Measurements from ENCODE around the gene SOCS7. TPM values are rescaled to one million over a fixed set of nuclear protein-coding genes. Genes with fewer than 3 reads are reported as not detected.

Gene SOCS7
- total and polyA plus RNA-seq, 2 of the 4 experiments (the other 2 are of a cell fraction), result 6.5 to 6.8 TPM

- peak overlapping the region; percentile 7; the same call in 1 of the 3 replicates for H2BK15ac ChIP-seq (ENCODE audit: low read depth, low read length)
- no peaks in the 10 kb centered on the region for H3K27me3 ChIP-seq (ENCODE audit: control insufficient read depth, insufficient read depth, low read length)
- H3K4me3 ChIP-seq (ENCODE audit: insufficient read depth, low read depth, low read length), result no peak overlapping the region
- peak overlapping the region; percentile 46 for H4K5ac ChIP-seq (ENCODE audit: low read depth, low read length)
- H2AK5ac ChIP-seq (ENCODE audit: low read depth, low read length), result peak overlapping the region; percentile 95
- peak overlapping the region; percentile 77 for H3K27ac ChIP-seq (ENCODE audit: insufficient read depth, low read length)
- peak overlapping the region; percentile 3; the same call in 1 of the 2 replicates for H3K9ac ChIP-seq (ENCODE audit: low read depth, low read length)
- peak; percentile 46 for DNase-seq
- peaks cover 36 to 86% of the 10 kb centered on the region in 2 experiments for H3K79me1 ChIP-seq (ENCODE audit: low read depth in 1 of 2, low read length in 2 of 2)
- 60% methylated on average over 2 of the region's 9 CpGs; no CpG with 5 or more reads in 1 of the 2 experiments for WGBS, 2 experiments (ENCODE audit: extremely low coverage in 2 of 2, insufficient read length in 1 of 2)
- H4K20me1 ChIP-seq (ENCODE audit: insufficient read depth, low read length), result peaks cover 29% of the 10 kb centered on the region
- H4K8ac ChIP-seq (ENCODE audit: low read depth in 2 of 2, low read length in 2 of 2), result peak overlapping the region; percentile 47 to 75; a peak in 3 of 4 replicates
- H2AK9ac ChIP-seq (replicated peaks; ENCODE audit: low read depth, low read length, poor library complexity), result no peak overlapping the region
- H3K36me3 ChIP-seq (ENCODE audit: control insufficient read depth, insufficient read depth, low read length), result peaks cover 5% of the 10 kb centered on the region; the same call in 1 of the 2 replicates
- H2BK20ac ChIP-seq (ENCODE audit: low read depth, low read length), result 0 out of 2 replicates have a peak overlapping the region, but pooled peaks have one; percentile 38
- TF ChIP-seq CHD1 (IDR thresholded peaks at IDR 0.05; ENCODE audit: low read depth, low read length) (no peak), MXI1 (IDR thresholded peaks at IDR 0.05; ENCODE audit: borderline replicate concordance, low read depth, low read length) (0 out of 2 replicates have a peak, but pooled peaks have one; percentile 28), FOS (IDR thresholded peaks at IDR 0.05; ENCODE audit: low read depth, low read length) (peak; percentile 3; the same call in 1 of the 2 replicates)
- H2BK5ac ChIP-seq (ENCODE audit: low read depth, low read length, poor library complexity, severe bottlenecking), result peak overlapping the region; percentile 81
- H3K4me2 ChIP-seq (ENCODE audit: low read depth, low read length), result peak overlapping the region; percentile 13; the same call in 1 of the 2 replicates
- peak overlapping the region; percentile 45 for H3K18ac ChIP-seq (ENCODE audit: low read depth, low read length)
- peak overlapping the region; percentile 74 for H4K91ac ChIP-seq (ENCODE audit: insufficient read depth, low read depth, low read length)
- peak overlapping the region; percentile 41; the same call in 1 of the 2 replicates for H3K23ac ChIP-seq (ENCODE audit: low read depth, low read length)
- dilution Hi-C loops (cut with HindIII; ENCODE audit: low sequenced_read_pairs, unreplicated experiment), result no loop called here
- H3K9me1 ChIP-seq (ENCODE audit: insufficient read depth, low read length), result peaks cover 37% of the 10 kb centered on the region
- peak overlapping the region; percentile 2 for H2AFZ ChIP-seq (replicated peaks; ENCODE audit: low read length, poor library complexity)
- ATAC-seq (ENCODE audit: low read depth), result no peak
- no peak overlapping the region for H3K56ac ChIP-seq (ENCODE audit: extremely low read depth, insufficient read depth, low read length)
- peak overlapping the region; percentile 82 for H3K4ac ChIP-seq (ENCODE audit: low read depth, low read length)
- H3K14ac ChIP-seq (replicated peaks; ENCODE audit: low read depth, low read length), result peak overlapping the region; percentile 67
- H3K4me1 ChIP-seq (ENCODE audit: control insufficient read depth, insufficient read depth, low read length), result peaks cover 46% of the 10 kb centered on the region
- H3K9me3 ChIP-seq (ENCODE audit: control insufficient read depth, insufficient read depth, low read length), result no peaks in the 10 kb centered on the region
- CTCF ChIA-PET, result no interaction called here
- peak overlapping the region; percentile 68 for H2BK120ac ChIP-seq (ENCODE audit: low read depth, low read length)
- in situ Hi-C loops (cut with MboI; ENCODE audit: low sequenced_read_pairs), result no loop called here
- no TSS peak for BruUV-seq (replicated peaks)
- intact Hi-C loops (cut with micrococcal nuclease), result no loop called here
- POLR2A ChIA-PET (ENCODE audit: unreplicated experiment), result interaction anchor here (0.6 kb wide), 1 partner anchor 10 kb away, joined by 5 read pairs; no protein-coding TSS in a partner anchor
These were observed 96.6 kb downstream of the SOCS7 start for GRCh38 chr17:38448208-38448771.
